ENCODE data around the gene TLR5. TPM values are rescaled to one million over a fixed set of nuclear protein-coding genes. Genes with fewer than 3 reads are reported as not detected.
A peak's percentile ranks its signal among the peaks of the same experiment; 100 is the strongest.

The TLR5 gene
- total RNA-seq, 1 donor from 2014 or later, result 10.5 TPM

- DNase-seq (ENCODE audit: low spot score), result no peak
Observed at GRCh38 chr1:223147873-223148272, 4.8 kb upstream of the TLR5 start.

GRCh38 chr1:223147409-223147808, 4.4 kb upstream of the TLR5 start:
- DNase-seq (ENCODE audit: low spot score), result no peak

- no peak for DNase-seq (ENCODE audit: low spot score)
Observed at GRCh38 chr1:223146745-223147144, 3.7 kb upstream of the TLR5 start.

GRCh38 chr1:223144914-223145313, 1.9 kb upstream of the TLR5 start:
- no peak for DNase-seq (ENCODE audit: low spot score)

- no peak for DNase-seq (ENCODE audit: low spot score)
Observed at GRCh38 chr1:223144431-223144830, 1.4 kb upstream of the TLR5 start.

GRCh38 chr1:223143537-223144248, 645 bp upstream of the TLR5 start:
- DNase-seq (ENCODE audit: low spot score), result no peak

- DNase-seq (ENCODE audit: low spot score), result no peak
Observed at GRCh38 chr1:223142269-223142668, 779 bp downstream of the TLR5 start.

GRCh38 chr1:223140611-223141405, 2.2 kb downstream of the TLR5 start:
- DNase-seq (ENCODE audit: low spot score), result no peak

GRCh38 chr1:223137455-223138085, 5.5 kb downstream of the TLR5 start:
- DNase-seq (ENCODE audit: low spot score), result no peak

GRCh38 chr1:223136086-223136485, 7.0 kb downstream of the TLR5 start:
- no peak for DNase-seq (ENCODE audit: low spot score)

GRCh38 chr1:223135176-223135942, 7.7 kb downstream of the TLR5 start:
- no peak for DNase-seq (ENCODE audit: low spot score)

- peak; percentile 95 for DNase-seq (ENCODE audit: low spot score)
Observed at GRCh38 chr1:223133824-223134435, 9.1 kb downstream of the TLR5 start.

- DNase-seq (ENCODE audit: low spot score), result no peak
Observed at GRCh38 chr1:223133306-223133823, 9.7 kb downstream of the TLR5 start.

- DNase-seq (ENCODE audit: low spot score), result peak; percentile 94
Observed at GRCh38 chr1:223129229-223129901, 13.7 kb downstream of the TLR5 start.

GRCh38 chr1:223126741-223127140, 16.3 kb downstream of the TLR5 start:
- DNase-seq (ENCODE audit: low spot score), result no peak

GRCh38 chr1:223125766-223126165, 17.3 kb downstream of the TLR5 start:
- DNase-seq (ENCODE audit: low spot score), result no peak

- DNase-seq (ENCODE audit: low spot score), result no peak
Observed at GRCh38 chr1:223123011-223123610, 19.9 kb downstream of the TLR5 start.

- DNase-seq (ENCODE audit: low spot score), result no peak
Observed at GRCh38 chr1:223118418-223118817, 24.6 kb downstream of the TLR5 start.

- no peak for DNase-seq (ENCODE audit: low spot score)
Observed at GRCh38 chr1:223116950-223117349, 26.1 kb downstream of the TLR5 start.

GRCh38 chr1:223114871-223115270, 28.2 kb downstream of the TLR5 start:
- DNase-seq (ENCODE audit: low spot score), result no peak

All from mesenteric fat pad (tissue), 1 donor.